ENCODE results near the gene HOOK1. TPM values are rescaled to one million over a fixed set of nuclear protein-coding genes. Genes with fewer than 3 reads are reported as not detected.
"Not testable (repeated sequence)": the region's sequence is repeated elsewhere in the genome, so short reads cannot be mapped to it uniquely, and the experiment has no call there.

HOOK1 gene
- total and polyA plus RNA-seq, 8 donors, result 1.8 to 41.9 (median 7.1) TPM

DNA sequence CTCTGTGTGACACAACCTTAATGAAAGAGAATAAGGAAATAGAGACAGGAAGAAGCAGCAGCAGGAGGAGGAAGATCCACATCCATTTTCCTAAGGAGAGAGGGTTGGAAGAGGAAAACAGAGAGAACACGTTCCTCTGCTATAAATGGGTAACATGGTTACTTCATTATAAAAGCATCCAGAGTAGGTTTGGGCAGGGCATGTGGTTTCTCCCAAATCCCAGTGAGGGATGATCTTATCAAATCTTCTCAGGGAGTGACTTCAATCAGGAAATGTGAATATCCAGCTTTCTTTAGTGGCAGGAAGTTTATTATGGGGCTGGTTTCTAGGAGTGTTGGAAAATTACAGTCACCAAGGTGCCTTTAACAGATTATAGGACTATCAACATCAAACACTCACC, 100.8 kb downstream of the HOOK1 start:
- WGBS, 5 donors, result 67 to 80% (median 72%) methylated on average over 1 of the region's 1 CpG
- Histone ChIP-seq H3K27me3 (peaks cover 0 to 9% (median 0%) of the 10 kb centered on the region in 3 donors), H3K4me3 (no peak overlapping the region), H3K9me3 (no peaks in the 10 kb centered on the region), H3K27ac (no peak overlapping the region), H3K36me3 (peaks cover 0 to 3% (median 0%) of the 10 kb centered on the region in 4 donors), H3K4me1 (no peaks in the 10 kb centered on the region)
- no peak for TF ChIP-seq POLR2A (IDR thresholded peaks at IDR 0.05)
- no peak for TF ChIP-seq POLR2AphosphoS5 (IDR thresholded peaks at IDR 0.05)
- TF ChIP-seq, protein P1, sequence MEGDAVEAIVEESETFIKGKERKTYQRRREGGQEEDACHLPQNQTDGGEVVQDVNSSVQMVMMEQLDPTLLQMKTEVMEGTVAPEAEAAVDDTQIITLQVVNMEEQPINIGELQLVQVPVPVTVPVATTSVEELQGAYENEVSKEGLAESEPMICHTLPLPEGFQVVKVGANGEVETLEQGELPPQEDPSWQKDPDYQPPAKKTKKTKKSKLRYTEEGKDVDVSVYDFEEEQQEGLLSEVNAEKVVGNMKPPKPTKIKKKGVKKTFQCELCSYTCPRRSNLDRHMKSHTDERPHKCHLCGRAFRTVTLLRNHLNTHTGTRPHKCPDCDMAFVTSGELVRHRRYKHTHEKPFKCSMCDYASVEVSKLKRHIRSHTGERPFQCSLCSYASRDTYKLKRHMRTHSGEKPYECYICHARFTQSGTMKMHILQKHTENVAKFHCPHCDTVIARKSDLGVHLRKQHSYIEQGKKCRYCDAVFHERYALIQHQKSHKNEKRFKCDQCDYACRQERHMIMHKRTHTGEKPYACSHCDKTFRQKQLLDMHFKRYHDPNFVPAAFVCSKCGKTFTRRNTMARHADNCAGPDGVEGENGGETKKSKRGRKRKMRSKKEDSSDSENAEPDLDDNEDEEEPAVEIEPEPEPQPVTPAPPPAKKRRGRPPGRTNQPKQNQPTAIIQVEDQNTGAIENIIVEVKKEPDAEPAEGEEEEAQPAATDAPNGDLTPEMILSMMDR (IDR thresholded peaks at IDR 0.05), result no peak
- DNase-seq, result no peak
- intact Hi-C loops (cut with DNase I; ENCODE audit: low total_unique reads), result no loop called here

DNA sequence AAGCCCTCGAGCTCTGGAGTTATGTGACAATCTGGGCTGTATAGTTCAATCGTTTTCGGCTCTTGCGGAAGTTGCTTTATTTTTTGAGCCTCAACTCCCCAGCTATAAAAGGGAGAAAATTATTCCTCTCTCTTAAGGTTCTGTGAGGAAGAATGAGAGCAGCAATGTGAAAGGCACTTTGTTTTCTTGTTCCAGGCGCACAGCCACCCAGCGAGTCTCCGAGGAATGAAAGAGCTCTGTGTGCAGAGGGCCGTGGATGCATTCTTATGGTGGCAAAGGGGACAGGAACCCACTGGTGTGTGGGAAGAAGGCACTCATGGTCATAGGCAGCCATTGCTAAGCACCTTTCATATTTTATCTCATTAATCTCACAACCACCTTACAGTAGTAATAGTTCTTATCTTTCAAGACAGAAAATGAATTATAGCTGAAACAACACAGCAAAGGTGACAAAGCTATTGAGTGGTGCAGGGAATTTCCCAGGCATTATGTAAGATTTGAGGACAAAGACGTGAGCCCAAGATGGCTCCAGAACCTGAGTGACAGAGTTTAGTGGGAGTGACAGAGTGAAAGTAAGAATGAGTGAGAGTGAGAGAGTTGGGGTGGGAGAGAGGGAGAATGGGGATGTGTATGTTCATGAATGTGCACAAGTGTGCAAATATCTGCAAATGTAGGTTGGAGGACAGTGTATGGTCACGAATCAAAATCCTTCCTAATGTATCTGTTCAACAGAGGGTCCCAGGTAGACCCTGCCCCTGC, 102.5 kb downstream of the HOOK1 start:
- peaks cover 0 to 9% (median 0%) of the 10 kb centered on the region in 3 donors for H3K27me3 ChIP-seq
- WGBS, 5 donors, result 79 to 85% (median 81%) methylated on average over 10 of the region's 10 CpGs
- H3K36me3 ChIP-seq, result no peaks in the 10 kb centered on the region
- TF ChIP-seq, protein P1 (IDR thresholded peaks at IDR 0.05), result no peak
- TF ChIP-seq EP300 (IDR thresholded peaks at IDR 0.05) (no peak), POLR2AphosphoS5 (IDR thresholded peaks at IDR 0.05) (no peak), POLR2A (IDR thresholded peaks at IDR 0.05) (no peak)
- no peak overlapping the region for H3K27ac ChIP-seq
- no peaks in the 10 kb centered on the region for H3K9me3 ChIP-seq
- intact Hi-C loops (cut with DNase I; ENCODE audit: low total_unique reads), result no loop called here
- no peaks in the 10 kb centered on the region for H3K4me1 ChIP-seq
- H3K4me3 ChIP-seq, result no peak overlapping the region
- peak in 1 of 2 donors; percentile 28 for DNase-seq

DNA sequence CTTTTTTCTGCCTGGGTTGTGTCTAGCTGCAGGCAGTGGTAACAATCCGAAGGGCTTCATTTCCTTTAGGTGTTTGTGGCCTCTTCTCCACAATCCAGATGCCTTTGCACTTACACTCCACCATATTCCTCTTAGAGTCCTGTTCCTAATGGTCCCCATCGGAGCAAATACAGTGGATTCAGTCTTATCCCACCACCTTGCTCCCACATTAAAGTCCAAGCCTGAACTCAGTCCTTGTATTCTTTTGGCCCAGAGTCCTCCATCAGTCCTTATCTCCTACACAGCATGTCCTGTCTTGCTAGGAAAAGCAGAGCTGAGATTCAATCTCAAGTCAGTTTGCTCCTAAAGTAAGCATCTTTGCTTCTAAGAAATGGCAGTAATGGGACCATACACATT, 103.0 kb downstream of the HOOK1 start:
- intact Hi-C loops (cut with DNase I; ENCODE audit: low total_unique reads), result no loop called here
- no peaks in the 10 kb centered on the region for H3K36me3 ChIP-seq
- H3K4me3 ChIP-seq, result no peak overlapping the region
- H3K9me3 ChIP-seq, result no peaks in the 10 kb centered on the region
- TF ChIP-seq POLR2AphosphoS5 (IDR thresholded peaks at IDR 0.05) (no peak), POLR2A (IDR thresholded peaks at IDR 0.05) (no peak), EP300 (IDR thresholded peaks at IDR 0.05) (no peak)
- TF ChIP-seq, protein P1 (IDR thresholded peaks at IDR 0.05), result no peak
- no peaks in the 10 kb centered on the region for H3K4me1 ChIP-seq
- 89 to 96% (median 92%) methylated on average over 2 of the region's 2 CpGs for WGBS, 5 donors
- no peak overlapping the region for H3K27ac ChIP-seq
- H3K27me3 ChIP-seq, result peaks cover 0 to 9% (median 0%) of the 10 kb centered on the region in 3 donors
- DNase-seq, result no peak

DNA sequence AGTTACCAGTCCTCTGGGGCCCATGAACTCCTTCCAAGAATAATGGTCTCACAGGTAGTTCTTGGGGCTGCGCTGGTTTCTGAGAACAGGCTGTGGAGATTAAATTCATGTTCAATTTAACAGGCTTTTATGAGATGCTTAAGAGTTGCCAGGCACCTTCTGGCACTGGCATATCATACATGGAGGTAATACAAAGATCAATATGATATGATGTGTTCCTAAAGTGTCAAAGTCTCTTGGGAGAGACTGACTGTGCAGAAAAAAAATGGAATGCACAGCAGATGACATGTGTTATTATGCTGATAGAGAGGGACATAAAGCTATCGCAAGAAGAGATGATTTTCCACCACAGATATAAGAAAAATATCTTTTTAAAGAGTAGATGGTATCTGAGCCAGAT, 105.0 kb downstream of the HOOK1 start:
- Histone ChIP-seq H3K9me3 (peaks cover 0 to 12% (median 0%) of the 10 kb centered on the region in 4 donors), H3K27me3 (peaks cover 0 to 9% (median 0%) of the 10 kb centered on the region in 3 donors), H3K27ac (no peak overlapping the region), H3K4me1 (no peaks in the 10 kb centered on the region), H3K36me3 (no peaks in the 10 kb centered on the region), H3K4me3 (no peak overlapping the region)
- intact Hi-C loops (cut with DNase I; ENCODE audit: low total_unique reads), result no loop called here
- TF ChIP-seq, protein P1 (IDR thresholded peaks at IDR 0.05), result no peak
- TF ChIP-seq POLR2AphosphoS5 (IDR thresholded peaks at IDR 0.05) (no peak), EP300 (IDR thresholded peaks at IDR 0.05) (no peak), POLR2A (IDR thresholded peaks at IDR 0.05) (no peak)
- DNase-seq, result no peak
- WGBS, 5 donors, result 78 to 89% (median 84%) methylated on average over 2 of the region's 2 CpGs

DNA sequence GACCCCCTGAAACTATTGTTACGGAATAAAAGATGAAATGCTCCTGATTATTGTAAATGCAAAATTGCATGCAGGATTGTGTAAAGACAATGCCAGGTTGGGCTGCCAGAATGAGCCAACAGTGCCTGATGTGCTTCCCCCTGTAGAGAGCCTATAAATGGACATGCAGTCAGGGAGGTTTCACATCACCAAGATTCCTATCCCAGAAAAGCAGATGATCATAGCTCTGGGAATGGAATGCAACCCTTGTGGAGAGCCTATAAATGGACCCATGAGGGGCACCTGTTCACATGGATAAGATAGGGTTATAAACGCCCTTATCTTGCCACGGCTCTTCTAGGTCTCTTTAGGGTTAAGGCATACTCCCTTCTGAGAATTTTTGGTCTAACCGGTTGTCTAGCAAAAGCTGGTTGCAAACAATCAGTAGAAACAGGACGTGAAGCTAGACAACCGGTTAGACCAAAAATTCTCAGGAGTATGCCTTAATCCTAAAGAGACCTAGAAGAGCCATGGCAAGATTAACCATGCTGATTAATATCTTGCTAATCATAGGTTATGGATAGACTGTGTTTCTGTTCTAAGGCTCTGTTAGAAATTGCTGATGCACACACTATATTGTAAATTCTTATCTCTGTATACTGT, 106.6 kb downstream of the HOOK1 start:
- H3K4me3 ChIP-seq; H3K4me1 ChIP-seq; H3K36me3 ChIP-seq; H3K27ac ChIP-seq; intact Hi-C loops (cut with DNase I; ENCODE audit: low total_unique reads); DNase-seq: not testable (repeated sequence)
- 41 to 72% (median 57%) methylated on average over 6 of the region's 6 CpGs for WGBS, 5 donors
- H3K9me3 ChIP-seq, result peaks cover 0 to 17% (median 0%) of the 10 kb centered on the region in 4 donors
- H3K27me3 ChIP-seq, result peaks cover 0 to 10% (median 3%) of the 10 kb centered on the region in 3 donors
